Activated gamma-delta T cell treated with Interleukin-2 at 50 U/mL for 16 hours (primary cell): ENCODE data around the gene TMEM248.

Experiments
- DNase-seq: peaks from one replicate; pipeline ENCODE4 v3.0.0-alpha.2; 2020

The TMEM248 gene

DNA sequence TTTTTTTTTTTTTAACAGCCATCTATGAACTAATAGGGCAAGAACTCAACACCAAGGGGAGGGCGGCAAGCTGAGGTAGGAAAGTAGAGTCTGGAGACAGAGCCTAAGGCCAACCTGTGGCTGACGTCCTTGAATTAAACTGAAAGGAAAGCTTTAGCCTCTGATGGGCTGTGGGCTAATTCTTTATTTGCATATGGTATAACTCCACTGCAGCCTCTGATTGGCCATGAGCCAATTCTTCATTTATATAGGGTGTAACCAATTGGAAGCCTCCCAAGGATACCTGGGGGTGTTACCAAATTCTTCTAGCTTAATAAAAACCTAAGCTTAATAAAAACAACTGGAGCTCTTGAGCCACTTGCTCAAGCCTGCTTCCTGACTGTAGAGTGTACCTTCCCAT is 85.9 kb downstream of the TMEM248 start:
- no peak for DNase-seq
